Neural crest cell (in vitro differentiated cells): ENCODE results near the gene XRCC3. TPM values are rescaled to one million over a fixed set of nuclear protein-coding genes. Genes with fewer than 3 reads are reported as not detected.

Source experiments
- DNase-seq: peaks from one replicate; pipeline ENCODE4 v3.0.0; 2021; ENCODE audit warnings: low read depth, mixed read lengths, low spot score
- H3K27ac Mint-ChIP-seq: one replicate; pipeline ENCODE4 v1.8.0; 2021; ENCODE audit warnings: mild to moderate bottlenecking, mixed read lengths; ENCODE audit not compliant: unreplicated experiment
- H3K27me3 Mint-ChIP-seq: 2 replicates; pipeline ENCODE4 v1.8.0; 2021; ENCODE audit warnings: low read depth, mild to moderate bottlenecking, mixed read lengths
- H3K36me3 Mint-ChIP-seq: 2 replicates; pipeline ENCODE4 v1.8.0; 2021; ENCODE audit warnings: low read depth, mild to moderate bottlenecking, mixed read lengths
- H3K4me1 Mint-ChIP-seq: 2 replicates; pipeline ENCODE4 v1.8.0; 2021; ENCODE audit warnings: mixed read lengths
- H3K4me3 Mint-ChIP-seq: one replicate; pipeline ENCODE4 v1.8.0; 2021; ENCODE audit warnings: mild to moderate bottlenecking, mixed read lengths
- H3K9me3 Mint-ChIP-seq: 2 replicates; pipeline ENCODE4 v1.8.0; 2021; ENCODE audit warnings: mixed read lengths
- total RNA-seq: library from RNA; stranded (reverse); gene quantifications from 2 replicates; pipeline ENCODE4 v1.2.1, GENCODE V29; 2021
- TF ChIP-seq, protein P1 (sequence below): fragments of 200-600 bp; sonication (generic); conservative IDR thresholded peaks from 2 replicates; pipeline ENCODE4 v1.5.0; 2021; ENCODE audit warnings: antibody characterized with exemption, mild to moderate bottlenecking

Gene XRCC3
- total RNA-seq, 1 donor from 2014 or later: 50.8 TPM

DNA sequence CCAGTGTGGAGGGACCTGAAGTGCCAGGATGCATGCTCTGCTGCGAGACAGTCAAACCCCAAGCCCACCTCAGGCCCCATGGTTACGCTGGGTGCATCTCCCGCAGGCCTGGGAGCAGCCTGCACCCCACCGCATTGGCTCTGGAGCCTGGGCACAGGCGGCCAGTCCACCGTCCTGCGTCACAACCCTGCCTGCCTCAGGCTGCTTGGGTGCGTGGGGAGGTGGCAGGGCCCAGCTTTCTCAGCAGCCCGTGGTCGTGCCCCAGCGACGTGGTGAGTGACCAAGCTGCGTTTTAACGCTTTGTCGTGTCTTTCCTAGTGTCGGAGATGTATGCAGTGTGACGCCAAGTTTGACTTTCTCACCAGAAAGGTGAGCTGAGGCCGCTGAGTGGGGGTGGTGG is 11.2 kb upstream of the XRCC3 start:
- Mint-ChIP-seq H3K9me3 (no peaks in the 10 kb centered on the region), H3K27ac (no peak overlapping the region), H3K36me3 (peaks cover 2% of the 10 kb centered on the region), H3K27me3 (no peaks in the 10 kb centered on the region), H3K4me1 (no peaks in the 10 kb centered on the region), H3K4me3 (no peak overlapping the region)
- TF ChIP-seq, protein P1, sequence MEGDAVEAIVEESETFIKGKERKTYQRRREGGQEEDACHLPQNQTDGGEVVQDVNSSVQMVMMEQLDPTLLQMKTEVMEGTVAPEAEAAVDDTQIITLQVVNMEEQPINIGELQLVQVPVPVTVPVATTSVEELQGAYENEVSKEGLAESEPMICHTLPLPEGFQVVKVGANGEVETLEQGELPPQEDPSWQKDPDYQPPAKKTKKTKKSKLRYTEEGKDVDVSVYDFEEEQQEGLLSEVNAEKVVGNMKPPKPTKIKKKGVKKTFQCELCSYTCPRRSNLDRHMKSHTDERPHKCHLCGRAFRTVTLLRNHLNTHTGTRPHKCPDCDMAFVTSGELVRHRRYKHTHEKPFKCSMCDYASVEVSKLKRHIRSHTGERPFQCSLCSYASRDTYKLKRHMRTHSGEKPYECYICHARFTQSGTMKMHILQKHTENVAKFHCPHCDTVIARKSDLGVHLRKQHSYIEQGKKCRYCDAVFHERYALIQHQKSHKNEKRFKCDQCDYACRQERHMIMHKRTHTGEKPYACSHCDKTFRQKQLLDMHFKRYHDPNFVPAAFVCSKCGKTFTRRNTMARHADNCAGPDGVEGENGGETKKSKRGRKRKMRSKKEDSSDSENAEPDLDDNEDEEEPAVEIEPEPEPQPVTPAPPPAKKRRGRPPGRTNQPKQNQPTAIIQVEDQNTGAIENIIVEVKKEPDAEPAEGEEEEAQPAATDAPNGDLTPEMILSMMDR: no peak
- DNase-seq: no peak

DNA sequence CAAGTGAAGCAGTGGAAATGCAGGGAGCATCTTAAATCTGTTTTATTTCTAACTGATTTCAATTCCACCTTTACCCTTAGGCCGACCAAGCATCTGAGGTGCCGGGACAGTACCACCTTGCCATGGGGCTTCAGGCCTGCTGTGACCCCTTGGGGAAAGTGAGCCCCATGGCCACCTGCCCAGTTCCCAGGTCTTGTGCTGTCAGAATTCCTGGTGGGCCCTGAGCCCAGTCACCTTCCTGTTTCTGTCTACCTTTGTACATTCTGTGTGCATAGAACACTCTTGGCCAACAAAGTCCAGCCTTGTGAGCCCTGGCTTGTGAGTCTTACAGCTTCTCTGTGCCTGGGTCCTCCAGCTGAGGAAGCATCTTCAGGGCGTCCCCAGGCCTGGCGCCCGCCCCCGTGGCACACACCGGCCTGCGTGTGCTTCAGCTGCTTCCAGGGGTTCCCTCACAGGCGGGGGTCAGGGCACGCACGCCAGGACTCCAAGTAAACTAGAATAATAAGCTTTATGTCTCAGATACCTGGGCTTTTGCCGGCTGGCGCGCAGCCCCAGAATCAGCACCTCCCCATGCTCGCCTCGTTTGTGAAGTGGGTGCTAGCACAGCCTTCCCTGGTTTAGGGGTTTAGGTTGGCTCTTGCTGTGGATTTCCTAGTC is 10.6 kb upstream of the XRCC3 start:
- no peak overlapping the region for H3K27ac Mint-ChIP-seq
- DNase-seq: no peak
- peaks cover 2% of the 10 kb centered on the region for H3K36me3 Mint-ChIP-seq
- H3K4me1 Mint-ChIP-seq: no peaks in the 10 kb centered on the region
- H3K4me3 Mint-ChIP-seq: no peak overlapping the region
- H3K9me3 Mint-ChIP-seq: no peaks in the 10 kb centered on the region
- TF ChIP-seq, protein P1: no peak
- H3K27me3 Mint-ChIP-seq: no peaks in the 10 kb centered on the region

DNA sequence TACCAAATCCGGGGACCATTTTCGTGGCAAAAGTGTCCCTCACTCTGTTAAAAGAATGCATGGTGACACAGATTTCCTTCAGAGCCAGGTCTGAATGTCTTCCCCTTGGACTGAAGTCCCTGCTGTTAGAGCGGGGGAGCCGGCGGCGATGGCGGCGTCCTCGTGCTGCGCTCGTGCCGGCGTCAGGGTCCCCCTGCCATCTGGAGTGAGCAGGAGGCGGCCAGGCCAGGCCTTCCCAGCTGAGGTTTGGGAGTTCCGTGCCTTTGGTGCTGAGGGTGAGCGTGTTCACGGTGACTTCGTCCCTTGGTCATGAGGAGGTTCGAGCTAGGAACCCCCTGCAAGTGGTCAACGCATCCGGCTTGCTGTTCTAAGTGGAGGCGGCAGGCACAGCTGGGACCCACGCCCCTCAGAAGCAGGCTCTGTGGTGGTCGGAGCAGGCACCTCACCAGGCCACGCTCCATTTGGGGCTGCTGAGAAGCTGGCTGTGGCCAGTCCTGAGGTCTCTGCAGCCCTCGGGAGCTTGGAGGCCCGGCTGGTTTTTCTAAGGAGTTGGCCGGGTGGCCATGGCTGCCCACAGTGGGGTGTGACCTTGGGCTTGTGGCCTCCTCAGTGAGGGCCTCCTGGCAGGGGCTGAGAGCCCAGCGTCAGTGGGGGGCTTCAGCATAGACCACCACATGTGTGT is 9.9 kb upstream of the XRCC3 start:
- Mint-ChIP-seq H3K27ac (no peak overlapping the region), H3K9me3 (no peaks in the 10 kb centered on the region), H3K36me3 (peaks cover 2% of the 10 kb centered on the region), H3K4me3 (no peak overlapping the region), H3K4me1 (peaks cover 1% of the 10 kb centered on the region), H3K27me3 (no peaks in the 10 kb centered on the region)
- TF ChIP-seq, protein P1: no peak
- no peak for DNase-seq

DNA sequence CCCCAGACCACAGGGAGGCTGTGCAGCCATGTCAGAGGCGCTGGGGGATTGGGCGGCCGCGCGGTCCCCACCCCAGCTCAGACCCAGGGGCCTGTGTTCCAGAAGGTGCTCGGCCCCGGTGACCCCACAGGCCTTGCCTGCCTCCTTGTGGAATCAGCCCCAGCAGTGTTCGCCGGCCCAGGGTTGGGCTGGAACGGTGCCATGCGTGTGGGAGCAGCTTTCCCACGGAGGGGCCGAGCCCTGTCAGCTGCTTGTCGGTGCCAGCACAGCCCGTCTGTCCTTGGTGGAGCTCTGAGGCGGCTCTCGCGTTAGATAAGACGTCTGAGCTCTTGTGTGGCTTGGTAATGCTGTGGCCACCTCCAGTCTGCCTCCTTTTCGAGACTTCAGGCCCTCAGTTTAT is 8.9 kb upstream of the XRCC3 start:
- Mint-ChIP-seq H3K36me3 (peaks cover 2% of the 10 kb centered on the region), H3K4me3 (no peak overlapping the region), H3K27ac (no peak overlapping the region), H3K4me1 (peaks cover 11% of the 10 kb centered on the region), H3K27me3 (no peaks in the 10 kb centered on the region), H3K9me3 (no peaks in the 10 kb centered on the region)
- no peak for DNase-seq
- TF ChIP-seq, protein P1: no peak

DNA sequence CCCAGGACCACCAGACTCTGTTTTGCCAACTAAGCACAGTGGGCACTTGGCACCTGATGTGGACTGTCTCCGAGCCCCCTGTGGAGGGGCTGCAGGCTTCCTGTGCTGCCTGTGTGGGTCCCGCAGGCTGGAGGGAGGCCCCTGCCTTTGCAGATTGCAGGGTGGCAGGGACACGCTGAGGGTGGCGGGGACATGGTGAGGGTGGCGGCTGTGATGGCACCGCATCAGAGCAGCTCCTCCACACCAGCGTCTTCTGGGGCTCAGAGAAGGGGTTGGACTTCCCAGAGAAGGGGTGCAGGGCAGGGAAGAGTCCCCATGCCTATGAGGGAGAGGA is 8.5 kb upstream of the XRCC3 start:
- Mint-ChIP-seq H3K36me3 (peaks cover 1% of the 10 kb centered on the region), H3K4me3 (no peak overlapping the region), H3K27me3 (no peaks in the 10 kb centered on the region), H3K4me1 (peaks cover 13% of the 10 kb centered on the region), H3K27ac (no peak overlapping the region), H3K9me3 (no peaks in the 10 kb centered on the region)
- TF ChIP-seq, protein P1: no peak
- no peak for DNase-seq
